Raji (cell line): ENCODE measurements around the gene KDM4C.

Source experiments
- POLR2A ChIP-seq: IDR thresholded peaks from 2 replicates; pipeline ENCODE4 v1.6.1; 2011; ENCODE audit warnings: low read depth, low read length, control low read depth; ENCODE audit not compliant: insufficient read depth

The KDM4C gene

GRCh38 chr9:7118633-7119032, 360.9 kb downstream of the KDM4C start:
- TF ChIP-seq POLR2A = no peak

GRCh38 chr9:7119612-7120011, 361.8 kb downstream of the KDM4C start:
- TF ChIP-seq POLR2A = no peak

GRCh38 chr9:7121055-7121454, 363.3 kb downstream of the KDM4C start:
- TF ChIP-seq POLR2A = no peak

GRCh38 chr9:7121664-7122063, 363.9 kb downstream of the KDM4C start:
- no peak for TF ChIP-seq POLR2A

GRCh38 chr9:7123743-7124142, 366.0 kb downstream of the KDM4C start:
- no peak for TF ChIP-seq POLR2A

GRCh38 chr9:7125231-7125630, 367.5 kb downstream of the KDM4C start:
- TF ChIP-seq POLR2A = no peak

- TF ChIP-seq POLR2A = no peak
Observed at GRCh38 chr9:7129391-7129790, 371.6 kb downstream of the KDM4C start.

- TF ChIP-seq POLR2A = no peak
Observed at GRCh38 chr9:7130266-7130820, 372.6 kb downstream of the KDM4C start.

- no peak for TF ChIP-seq POLR2A
Observed at GRCh38 chr9:7132605-7133004, 374.8 kb downstream of the KDM4C start.

- TF ChIP-seq POLR2A = no peak
Observed at GRCh38 chr9:7135735-7136134, 378.0 kb downstream of the KDM4C start.

GRCh38 chr9:7137040-7137439, 379.3 kb downstream of the KDM4C start:
- TF ChIP-seq POLR2A = no peak

- TF ChIP-seq POLR2A = no peak
Observed at GRCh38 chr9:7137571-7137970, 379.8 kb downstream of the KDM4C start.

- TF ChIP-seq POLR2A = no peak
Observed at GRCh38 chr9:7139886-7140285, 382.1 kb downstream of the KDM4C start.

GRCh38 chr9:7140401-7140800, 382.6 kb downstream of the KDM4C start:
- no peak for TF ChIP-seq POLR2A

- no peak for TF ChIP-seq POLR2A
Observed at GRCh38 chr9:7143645-7144200, 385.9 kb downstream of the KDM4C start.

GRCh38 chr9:7144265-7145046, 386.7 kb downstream of the KDM4C start:
- no peak for TF ChIP-seq POLR2A

GRCh38 chr9:7145361-7146069, 387.7 kb downstream of the KDM4C start:
- no peak for TF ChIP-seq POLR2A

- no peak for TF ChIP-seq POLR2A
Observed at GRCh38 chr9:7146582-7146981, 388.8 kb downstream of the KDM4C start.
